ENCODE results near the gene NTM.

DNA sequence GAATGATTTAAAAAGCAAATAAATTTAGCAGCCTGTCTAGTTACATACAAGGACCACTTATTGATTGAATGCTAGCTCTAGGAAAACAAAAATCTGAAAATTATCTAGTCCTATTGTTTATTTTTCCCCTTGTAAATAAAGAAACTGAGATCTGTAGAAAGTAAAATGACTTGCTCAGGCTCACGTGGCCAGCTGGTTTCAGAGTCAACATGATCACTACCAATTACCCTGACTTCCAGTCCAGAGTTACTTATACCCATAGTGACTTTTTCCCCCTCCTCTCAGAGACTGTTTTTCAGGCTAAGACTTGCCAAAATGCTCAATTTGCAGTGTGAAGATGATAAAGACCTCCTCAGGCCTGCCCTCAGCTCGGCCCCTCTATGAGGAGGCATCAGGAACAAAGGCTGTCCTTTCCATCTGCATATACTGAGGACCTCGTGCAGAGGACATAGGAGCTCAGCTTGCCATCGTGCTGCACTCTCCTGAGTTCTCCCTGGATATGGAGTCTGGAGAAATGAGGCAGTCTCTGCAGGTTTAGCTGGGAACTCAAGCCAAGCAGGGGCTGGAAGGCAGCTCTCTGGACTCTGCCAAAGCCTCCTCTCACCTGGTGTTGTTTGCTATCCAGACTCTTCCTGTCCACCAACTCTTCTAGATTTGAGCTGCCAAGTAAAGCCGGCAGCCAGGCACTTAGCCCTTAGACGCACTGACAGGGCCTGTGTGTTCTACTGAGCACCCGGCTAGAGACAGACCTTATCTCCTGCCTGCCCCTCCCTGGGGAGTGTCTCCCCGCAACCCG lies 883.3 kb downstream of the NTM start:
- TF ChIP-seq, protein P1, sequence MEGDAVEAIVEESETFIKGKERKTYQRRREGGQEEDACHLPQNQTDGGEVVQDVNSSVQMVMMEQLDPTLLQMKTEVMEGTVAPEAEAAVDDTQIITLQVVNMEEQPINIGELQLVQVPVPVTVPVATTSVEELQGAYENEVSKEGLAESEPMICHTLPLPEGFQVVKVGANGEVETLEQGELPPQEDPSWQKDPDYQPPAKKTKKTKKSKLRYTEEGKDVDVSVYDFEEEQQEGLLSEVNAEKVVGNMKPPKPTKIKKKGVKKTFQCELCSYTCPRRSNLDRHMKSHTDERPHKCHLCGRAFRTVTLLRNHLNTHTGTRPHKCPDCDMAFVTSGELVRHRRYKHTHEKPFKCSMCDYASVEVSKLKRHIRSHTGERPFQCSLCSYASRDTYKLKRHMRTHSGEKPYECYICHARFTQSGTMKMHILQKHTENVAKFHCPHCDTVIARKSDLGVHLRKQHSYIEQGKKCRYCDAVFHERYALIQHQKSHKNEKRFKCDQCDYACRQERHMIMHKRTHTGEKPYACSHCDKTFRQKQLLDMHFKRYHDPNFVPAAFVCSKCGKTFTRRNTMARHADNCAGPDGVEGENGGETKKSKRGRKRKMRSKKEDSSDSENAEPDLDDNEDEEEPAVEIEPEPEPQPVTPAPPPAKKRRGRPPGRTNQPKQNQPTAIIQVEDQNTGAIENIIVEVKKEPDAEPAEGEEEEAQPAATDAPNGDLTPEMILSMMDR (IDR thresholded peaks at IDR 0.05; ENCODE audit: poor library complexity) = no peak
- no peak for TF ChIP-seq EZH2 (IDR thresholded peaks at IDR 0.05; ENCODE audit: borderline replicate concordance)

All from hepatocyte (in vitro differentiated cells).